Kidney (tissue), 14 donors: Measurements from ENCODE around the gene EEA1. TPM values are rescaled to one million over a fixed set of nuclear protein-coding genes. Genes with fewer than 3 reads are reported as not detected.

Experiments
- DNase-seq, 5 donors: peaks; one replicate each; pipeline ENCODE4 v3.0.0-alpha.2; 2013 to 2020
- FAIRE-seq: peaks from 2 replicates; lab custom pipeline; 2012; peaks lifted over from hg19 to GRCh38; lab: Jason Lieb, UNC
- H3K27ac ChIP-seq, 2 donors: one replicate each; pipeline ENCODE4 v1.7.0; 2013; ENCODE audit warnings: low read depth in 2 of 2, low read length in 2 of 2, inconsistent platforms in 1 of 2
- H3K27me3 ChIP-seq: one replicate; pipeline ENCODE4 v1.7.1; 2013; ENCODE audit warnings: low read length, inconsistent platforms; ENCODE audit not compliant: control insufficient read depth, insufficient read depth
- H3K36me3 ChIP-seq, 3 donors: one replicate each; pipeline versions ENCODE4 v1.7.0 to v1.7.1; 2013; ENCODE audit warnings: low read length in 3 of 3, control low read depth in 1 of 3, inconsistent platforms in 1 of 3; ENCODE audit not compliant: insufficient read depth in 3 of 3, control insufficient read depth in 2 of 3
- H3K4me1 ChIP-seq, 3 donors: one replicate each; pipeline versions ENCODE4 v1.7.0 to v1.7.1; 2013; ENCODE audit warnings: low read length in 3 of 3, inconsistent platforms in 1 of 3, low read depth in 1 of 3; ENCODE audit not compliant: control insufficient read depth in 2 of 3, insufficient read depth in 2 of 3
- H3K4me3 ChIP-seq, 3 donors: one replicate each; pipeline versions ENCODE4 v1.7.0 to v1.8.1; 2013; ENCODE audit warnings: low read length in 3 of 3, control low read depth in 1 of 3, inconsistent platforms in 1 of 3
- H3K9ac ChIP-seq, 3 donors: one replicate each; pipeline versions ENCODE4 v1.7.0 to v1.7.1; 2013; ENCODE audit warnings: low read length in 3 of 3, control low read depth in 1 of 3, inconsistent platforms in 1 of 3
- H3K9me3 ChIP-seq, 3 donors: one replicate each; pipeline versions ENCODE4 v1.7.0 to v1.7.1; 2013; ENCODE audit warnings: low read length in 3 of 3, control low read depth in 1 of 3, inconsistent platforms in 1 of 3; ENCODE audit not compliant: control insufficient read depth in 2 of 3, insufficient read depth in 1 of 3
- CTCF ChIP-seq: IDR thresholded peaks from 3 replicates; pipeline ENCODE4 v1.5.1; 2012; ENCODE audit warnings: mild to moderate bottlenecking, moderate library complexity, borderline replicate concordance; ENCODE audit not compliant: insufficient read depth; ENCODE audit errors: extremely low read depth
- intact Hi-C: fragments of 100-400 bp; cut with DNase I; formaldehyde crosslinking; loops from one replicate; pipeline ENCODE4 v1.11.1; 2022
- polyA plus RNA-seq: library from polyadenylated mRNA; stranded (reverse); fragments of 350-450 nt; fragmentation: Illumina TruSeq; extraction: RNeasy Lipid Tissue Mini Kit (QIAGEN cat#74804); gene quantifications from one replicate; pipeline ENCODE4 v1.2.3, GENCODE V29; 2014; ENCODE audit warnings: low read depth, low replicate concordance; ENCODE audit not compliant: insufficient read depth
- total RNA-seq: library from RNA; stranded (reverse); fragmentation: NEBNext Ultra II Directional; extraction: Animal tissue kit (Norgen Biotek cat#: 25700); gene quantifications from one replicate; pipeline ENCODE4 v1.2.1, GENCODE V29; 2021
- donor health status: control.
- donor health status: control.
- donor health status: control.
- donor health status: control.
- donor health status: control.
- donor health status: DM: yes; HTN: yes; CAD: no.
- donor health status: Normal renal cell carcinoma (clear cell type).

Gene EEA1
- total and polyA plus RNA-seq, 2 donors from 2014 or later: 2.5 to 30.2 TPM

GRCh38 chr12:92784356-92784755 lies 144.7 kb downstream of the EEA1 start:
- intact Hi-C loops: no loop called here
- Histone ChIP-seq H3K27me3 (no peaks in the 10 kb centered on the region), H3K4me3 (no peak overlapping the region), H3K36me3 (peaks cover 0 to 2% (median 0%) of the 10 kb centered on the region in 3 donors), H3K27ac (peak overlapping the region in 1 of 2 donors; percentile 41), H3K9me3 (no peaks in the 10 kb centered on the region), H3K9ac (no peak overlapping the region), H3K4me1 (peaks cover 0 to 5% (median 2%) of the 10 kb centered on the region in 3 donors)
- DNase-seq (no peak), FAIRE-seq (no peak)
- TF ChIP-seq CTCF: no peak

GRCh38 chr12:92779902-92780301 lies 149.2 kb downstream of the EEA1 start:
- FAIRE-seq (no peak), DNase-seq (no peak)
- H3K9ac ChIP-seq: no peak overlapping the region
- no peaks in the 10 kb centered on the region for H3K27me3 ChIP-seq
- H3K4me1 ChIP-seq: peaks cover 0 to under 1% (median 0%) of the 10 kb centered on the region in 3 donors
- H3K4me3 ChIP-seq: no peak overlapping the region
- no peak for TF ChIP-seq CTCF
- H3K9me3 ChIP-seq: no peaks in the 10 kb centered on the region
- peaks cover 0 to 13% (median 11%) of the 10 kb centered on the region in 3 donors for H3K36me3 ChIP-seq
- H3K27ac ChIP-seq: no peak overlapping the region
- intact Hi-C loops: no loop called here

- Histone ChIP-seq H3K4me1 (no peaks in the 10 kb centered on the region), H3K9ac (no peak overlapping the region), H3K36me3 (peaks cover 0 to 13% (median 11%) of the 10 kb centered on the region in 3 donors), H3K9me3 (no peaks in the 10 kb centered on the region), H3K27me3 (no peaks in the 10 kb centered on the region), H3K27ac (no peak overlapping the region), H3K4me3 (no peak overlapping the region)
- FAIRE-seq (no peak), DNase-seq (no peak)
- TF ChIP-seq CTCF: no peak
- intact Hi-C loops: no loop called here
Measured at GRCh38 chr12:92778525-92778924, 150.6 kb downstream of the EEA1 start.

- Histone ChIP-seq H3K4me3 (no peak overlapping the region), H3K9me3 (no peaks in the 10 kb centered on the region), H3K27me3 (no peaks in the 10 kb centered on the region), H3K27ac (no peak overlapping the region), H3K4me1 (no peaks in the 10 kb centered on the region), H3K36me3 (peaks cover 0 to 13% (median 8%) of the 10 kb centered on the region in 3 donors), H3K9ac (no peak overlapping the region)
- FAIRE-seq (no peak), DNase-seq (no peak)
- intact Hi-C loops: no loop called here
- no peak for TF ChIP-seq CTCF
Measured at GRCh38 chr12:92775416-92775815, 153.7 kb downstream of the EEA1 start.
